ENCODE measurements around the gene CERS6. TPM values are rescaled to one million over a fixed set of nuclear protein-coding genes. Genes with fewer than 3 reads are reported as not detected.
"Not testable (repeated sequence)": the region's sequence is repeated elsewhere in the genome, so short reads cannot be mapped to it uniquely, and the experiment has no call there.

The CERS6 gene
- total RNA-seq, 1 donor from 2014 or later = 27.7 TPM

DNA sequence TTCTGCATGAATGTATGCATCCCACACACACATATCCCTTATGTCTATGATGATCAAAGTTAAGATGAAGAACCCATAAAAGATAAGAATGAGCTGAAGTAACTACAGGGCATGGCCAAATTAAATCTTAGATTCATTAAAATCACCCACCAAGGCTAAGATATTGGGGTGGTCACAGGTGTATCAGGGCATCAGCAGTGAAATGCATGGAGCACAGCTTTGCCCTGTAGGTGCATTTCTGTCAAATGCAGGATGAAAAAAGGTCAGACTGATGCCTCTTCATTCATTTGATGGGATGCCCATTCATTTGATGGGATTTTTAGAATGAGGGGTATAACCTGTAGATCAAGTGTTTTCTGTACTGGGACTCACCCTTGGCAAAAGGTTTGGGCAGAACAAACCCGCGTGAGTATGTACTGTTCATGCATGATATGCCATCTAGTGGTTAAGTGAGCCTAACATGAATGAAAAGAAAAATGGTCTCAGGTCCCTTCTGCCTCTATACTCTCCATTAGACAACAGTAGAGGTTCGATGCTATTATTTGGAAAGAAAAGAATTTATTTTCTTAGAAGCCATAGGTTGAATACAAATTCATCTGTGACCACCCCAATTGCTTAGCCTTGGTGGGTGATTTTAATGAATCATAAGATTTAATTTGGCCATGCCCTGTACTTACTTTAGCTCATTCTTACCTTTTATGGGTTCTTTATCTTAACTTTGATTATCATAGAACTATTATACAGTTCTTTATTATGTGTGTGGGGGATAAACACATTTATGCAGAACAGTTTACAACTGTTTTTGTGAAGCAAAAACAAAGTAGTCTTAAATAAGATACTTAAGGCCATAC lies 303.1 kb downstream of the CERS6 start:
- intact Hi-C loops (cut with DNase I) = loop anchor here (2.0 kb wide), 1 partner anchor 414 kb away; no protein-coding TSS in a partner anchor
- no peaks in the 10 kb centered on the region for H3K4me1 ChIP-seq
- H3K27me3 ChIP-seq = no peaks in the 10 kb centered on the region
- TF ChIP-seq, protein P1, sequence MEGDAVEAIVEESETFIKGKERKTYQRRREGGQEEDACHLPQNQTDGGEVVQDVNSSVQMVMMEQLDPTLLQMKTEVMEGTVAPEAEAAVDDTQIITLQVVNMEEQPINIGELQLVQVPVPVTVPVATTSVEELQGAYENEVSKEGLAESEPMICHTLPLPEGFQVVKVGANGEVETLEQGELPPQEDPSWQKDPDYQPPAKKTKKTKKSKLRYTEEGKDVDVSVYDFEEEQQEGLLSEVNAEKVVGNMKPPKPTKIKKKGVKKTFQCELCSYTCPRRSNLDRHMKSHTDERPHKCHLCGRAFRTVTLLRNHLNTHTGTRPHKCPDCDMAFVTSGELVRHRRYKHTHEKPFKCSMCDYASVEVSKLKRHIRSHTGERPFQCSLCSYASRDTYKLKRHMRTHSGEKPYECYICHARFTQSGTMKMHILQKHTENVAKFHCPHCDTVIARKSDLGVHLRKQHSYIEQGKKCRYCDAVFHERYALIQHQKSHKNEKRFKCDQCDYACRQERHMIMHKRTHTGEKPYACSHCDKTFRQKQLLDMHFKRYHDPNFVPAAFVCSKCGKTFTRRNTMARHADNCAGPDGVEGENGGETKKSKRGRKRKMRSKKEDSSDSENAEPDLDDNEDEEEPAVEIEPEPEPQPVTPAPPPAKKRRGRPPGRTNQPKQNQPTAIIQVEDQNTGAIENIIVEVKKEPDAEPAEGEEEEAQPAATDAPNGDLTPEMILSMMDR (IDR thresholded peaks at IDR 0.05) = peak in 2 of 3 experiments; percentile 41 to 52
- no peak for TF ChIP-seq POLR2A (IDR thresholded peaks at IDR 0.05)
- DNase-seq (ENCODE audit: extremely low spot score in 2 of 2) = no peak
- H3K27ac ChIP-seq = no peak overlapping the region
- no peaks in the 10 kb centered on the region for H3K9me3 ChIP-seq
- no peak overlapping the region for H3K4me3 ChIP-seq
- no peaks in the 10 kb centered on the region for H3K36me3 ChIP-seq

DNA sequence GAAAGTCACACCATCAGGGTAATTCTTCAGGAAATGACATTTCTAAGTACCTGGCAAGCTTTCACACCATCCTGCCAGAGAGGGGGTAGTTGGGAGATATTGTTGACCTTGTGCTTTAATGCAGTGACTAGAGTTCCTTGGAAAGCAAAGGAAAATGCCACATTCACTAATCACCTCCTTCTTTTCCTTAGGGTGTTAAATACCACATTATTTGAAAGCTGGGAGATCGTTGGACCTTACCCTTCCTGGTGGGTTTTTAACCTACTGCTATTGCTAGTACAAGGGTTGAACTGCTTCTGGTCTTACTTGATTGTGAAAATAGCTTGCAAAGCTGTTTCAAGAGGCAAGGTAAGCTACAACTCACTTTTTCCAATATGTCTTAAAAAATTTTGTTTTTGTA lies 309.3 kb downstream of the CERS6 start:
- no peaks in the 10 kb centered on the region for H3K4me1 ChIP-seq
- TF ChIP-seq POLR2AphosphoS5 (IDR thresholded peaks at IDR 0.05; ENCODE audit: insufficient read depth in 1 of 2, low read depth in 1 of 2) (no peak), POLR2A (IDR thresholded peaks at IDR 0.05) (no peak)
- TF ChIP-seq, protein P1 (IDR thresholded peaks at IDR 0.05) = no peak
- no peak overlapping the region for H3K4me3 ChIP-seq
- H3K9me3 ChIP-seq = no peaks in the 10 kb centered on the region
- no peaks in the 10 kb centered on the region for H3K36me3 ChIP-seq
- no peak for DNase-seq (ENCODE audit: extremely low spot score in 2 of 2)
- no peak overlapping the region for H3K27ac ChIP-seq
- intact Hi-C loops (cut with DNase I) = no loop called here
- H3K27me3 ChIP-seq = no peaks in the 10 kb centered on the region

DNA sequence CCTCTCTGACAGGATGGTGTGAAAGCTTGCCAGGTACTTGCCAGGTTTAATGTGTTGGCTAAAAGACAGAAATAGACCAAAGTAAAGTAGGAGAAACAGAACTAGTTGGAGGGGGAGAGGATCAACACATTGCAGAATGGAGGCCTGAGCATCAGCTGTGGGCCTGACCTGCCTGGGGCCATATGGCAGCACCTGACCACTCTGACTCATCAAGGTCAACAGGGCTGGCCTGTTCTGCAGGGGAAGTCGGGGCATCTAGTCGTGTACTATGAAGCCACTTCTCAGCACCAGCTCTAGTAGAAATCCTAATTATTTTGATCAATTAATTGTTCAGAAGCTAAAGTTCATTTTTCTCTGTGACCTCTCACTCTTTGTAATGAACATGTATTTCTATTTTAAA lies 310.5 kb downstream of the CERS6 start:
- H3K27ac ChIP-seq = no peak overlapping the region

DNA sequence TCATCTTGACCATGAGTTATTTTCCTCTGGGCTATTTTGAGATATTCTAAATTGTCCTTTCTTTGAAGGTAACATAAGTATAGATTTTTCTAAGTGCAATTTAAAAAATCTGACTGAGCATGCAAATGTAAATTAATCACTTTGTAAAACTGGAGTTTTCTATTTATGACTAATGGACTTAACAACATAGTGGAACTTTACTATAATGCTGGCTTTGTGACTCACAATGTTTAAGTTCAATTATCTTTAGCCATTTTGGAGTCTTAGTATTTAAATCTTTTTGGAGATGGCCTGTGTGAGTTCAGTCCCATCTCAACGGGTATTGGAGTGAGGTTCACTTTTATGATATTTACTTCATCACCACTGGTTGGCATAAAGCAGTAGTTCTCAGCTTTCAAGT lies 311.2 kb downstream of the CERS6 start:
- no peaks in the 10 kb centered on the region for H3K9me3 ChIP-seq
- no peak for DNase-seq (ENCODE audit: extremely low spot score in 2 of 2)
- no peak overlapping the region for H3K4me3 ChIP-seq
- H3K27me3 ChIP-seq = no peaks in the 10 kb centered on the region
- TF ChIP-seq POLR2AphosphoS5 (IDR thresholded peaks at IDR 0.05; ENCODE audit: insufficient read depth in 1 of 2, low read depth in 1 of 2) (no peak), POLR2A (IDR thresholded peaks at IDR 0.05) (no peak)
- TF ChIP-seq, protein P1 (IDR thresholded peaks at IDR 0.05) = no peak
- H3K4me1 ChIP-seq = no peaks in the 10 kb centered on the region
- intact Hi-C loops (cut with DNase I) = no loop called here
- no peaks in the 10 kb centered on the region for H3K36me3 ChIP-seq
- H3K27ac ChIP-seq = no peak overlapping the region

More for the DNA sequence above, 310.5 kb downstream of the CERS6 start:
- no peak for TF ChIP-seq POLR2AphosphoS5 (IDR thresholded peaks at IDR 0.05; ENCODE audit: insufficient read depth in 1 of 2, low read depth in 1 of 2)
- no peak for TF ChIP-seq POLR2A (IDR thresholded peaks at IDR 0.05)
- TF ChIP-seq, protein P1 (IDR thresholded peaks at IDR 0.05) = no peak
- no peaks in the 10 kb centered on the region for H3K36me3 ChIP-seq
- intact Hi-C loops (cut with DNase I) = no loop called here
- H3K9me3 ChIP-seq = no peaks in the 10 kb centered on the region
- H3K27me3 ChIP-seq = no peaks in the 10 kb centered on the region
- DNase-seq (ENCODE audit: extremely low spot score in 2 of 2) = no peak
- H3K4me1 ChIP-seq = no peaks in the 10 kb centered on the region
- H3K4me3 ChIP-seq = no peak overlapping the region

DNA sequence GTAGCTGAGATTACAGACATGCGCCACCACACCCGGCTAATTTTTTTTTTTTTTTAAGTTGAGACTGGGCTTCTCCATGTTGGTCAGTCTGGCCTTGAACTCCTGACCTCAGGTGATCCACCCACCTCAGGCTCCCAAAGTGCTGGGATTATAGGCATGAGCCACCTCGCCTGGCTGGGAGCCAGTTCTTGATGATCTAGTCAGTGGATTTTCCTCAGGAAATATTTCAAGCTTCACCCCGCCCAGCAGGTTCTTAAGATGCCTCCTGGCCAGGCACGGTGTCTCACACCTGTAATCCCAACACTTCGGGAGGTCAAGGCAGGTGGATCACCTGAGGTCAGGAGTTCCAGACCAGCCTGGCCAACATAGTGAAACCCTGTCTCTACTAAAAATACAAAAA lies 312.3 kb downstream of the CERS6 start:
- H3K27me3 ChIP-seq; H3K4me1 ChIP-seq; H3K27ac ChIP-seq; intact Hi-C loops (cut with DNase I); H3K36me3 ChIP-seq; DNase-seq (ENCODE audit: extremely low spot score in 2 of 2); H3K9me3 ChIP-seq; H3K4me3 ChIP-seq: not testable (repeated sequence)
